Calu3 (cell line): Measurements from ENCODE around the gene SLC66A2. TPM values are rescaled to one million over a fixed set of nuclear protein-coding genes. Genes with fewer than 3 reads are reported as not detected.

ENCODE experiments used
- BruUV-seq: library from RNA; stranded (reverse); fragments of 400-500 nt; replicated peaks from 2 replicates; lab custom pipeline; 2021; lab: Mats Ljungman, UMichigan
- CTCF ChIA-PET: fragments of 300-600 bp; sonication (Branson Sonifier 250); formaldehyde crosslinking; loops from one replicate; lab custom pipeline; 2022; ENCODE audit warnings: antibody characterized with exemption; lab: Charles Lee
- DNase-seq: peaks from one replicate; pipeline ENCODE4 v3.0.0; 2022
- H3K27ac Mint-ChIP-seq: one replicate; pipeline ENCODE4 v1.8.0; 2022; ENCODE audit warnings: mixed read lengths; ENCODE audit not compliant: unreplicated experiment
- H3K27me3 Mint-ChIP-seq: one replicate; pipeline ENCODE4 v1.8.0; 2022; ENCODE audit warnings: mixed read lengths; ENCODE audit not compliant: unreplicated experiment
- H3K36me3 Mint-ChIP-seq: one replicate; pipeline ENCODE4 v1.8.0; 2022; ENCODE audit warnings: mild to moderate bottlenecking, moderate library complexity, mixed read lengths; ENCODE audit not compliant: insufficient read depth, unreplicated experiment
- H3K4me1 Mint-ChIP-seq: one replicate; pipeline ENCODE4 v1.8.0; 2022; ENCODE audit warnings: mild to moderate bottlenecking, low read depth, mixed read lengths; ENCODE audit not compliant: unreplicated experiment
- H3K4me3 Mint-ChIP-seq: one replicate; pipeline ENCODE4 v1.8.0; 2022; ENCODE audit warnings: mild to moderate bottlenecking, low read depth, moderate library complexity, mixed read lengths; ENCODE audit not compliant: unreplicated experiment
- H3K9me3 Mint-ChIP-seq: one replicate; pipeline ENCODE4 v1.8.0; 2022; ENCODE audit warnings: low read depth, mixed read lengths; ENCODE audit not compliant: unreplicated experiment
- CTCF ChIP-seq: fragments of 200-600 bp; IDR thresholded peaks from one replicate; pipeline ENCODE4 v1.8.0; 2022; ENCODE audit warnings: antibody characterized with exemption; ENCODE audit not compliant: unreplicated experiment
- intact Hi-C: fragments of 100-400 bp; cut with micrococcal nuclease; formaldehyde crosslinking; loops from one replicate; pipeline ENCODE4 v1.10.0; 2022; ENCODE audit not compliant: unreplicated experiment
- total RNA-seq: library from RNA; stranded (reverse); gene quantifications from 2 replicates; pipeline ENCODE4 v1.2.3, GENCODE V29; 2022

Gene SLC66A2
- total RNA-seq, 1 experiment from 2014 or later: 19.5 TPM

DNA sequence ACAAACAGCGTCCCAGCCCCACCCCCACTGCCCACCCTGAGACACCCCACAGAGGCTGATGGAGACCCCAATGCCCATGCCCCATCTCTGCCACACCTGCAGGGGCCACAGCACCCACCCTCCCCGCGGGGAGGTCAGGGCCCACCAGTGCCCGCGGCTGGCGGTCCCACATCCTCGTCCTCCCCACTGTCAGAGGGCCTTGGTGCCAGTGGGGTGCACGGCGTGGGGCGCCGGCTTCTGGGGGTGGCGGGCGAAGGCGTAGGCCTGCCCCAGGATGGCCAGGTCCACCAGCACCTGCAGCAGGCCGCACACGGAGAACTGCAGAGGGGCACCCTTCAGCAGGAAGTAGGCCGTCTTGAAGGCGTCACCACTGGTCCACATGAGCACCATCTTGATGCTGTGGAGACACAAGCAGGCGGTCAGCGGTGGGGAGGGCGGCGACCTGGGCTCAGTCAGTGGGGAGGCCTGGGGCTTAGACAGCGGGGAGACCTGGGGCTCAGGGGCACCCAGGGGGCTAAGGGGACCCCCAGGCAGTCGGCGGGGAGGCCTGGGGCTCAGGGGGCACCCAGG is 47.6 kb downstream of the SLC66A2 start:
- H3K36me3 Mint-ChIP-seq: peaks cover 24% of the 10 kb centered on the region
- H3K27ac Mint-ChIP-seq: no peak overlapping the region
- H3K4me1 Mint-ChIP-seq: no peaks in the 10 kb centered on the region
- no peak for TF ChIP-seq CTCF
- BruUV-seq: no TSS peak
- intact Hi-C loops: no loop called here
- no peak for DNase-seq
- no peaks in the 10 kb centered on the region for H3K27me3 Mint-ChIP-seq
- H3K4me3 Mint-ChIP-seq: no peak overlapping the region
- CTCF ChIA-PET: no interaction called here
- peaks cover 4% of the 10 kb centered on the region for H3K9me3 Mint-ChIP-seq

- CTCF ChIA-PET: no interaction called here
- no peak overlapping the region for H3K27ac Mint-ChIP-seq
- H3K36me3 Mint-ChIP-seq: peaks cover 25% of the 10 kb centered on the region
- no peaks in the 10 kb centered on the region for H3K4me1 Mint-ChIP-seq
- BruUV-seq: no TSS peak
- H3K27me3 Mint-ChIP-seq: no peaks in the 10 kb centered on the region
- no peaks in the 10 kb centered on the region for H3K9me3 Mint-ChIP-seq
- TF ChIP-seq CTCF: no peak
- no peak overlapping the region for H3K4me3 Mint-ChIP-seq
- no peak for DNase-seq
- intact Hi-C loops: no loop called here
These were observed 48.3 kb downstream of the SLC66A2 start for GRCh38 chr18:79903071-79903635.

- H3K4me3 Mint-ChIP-seq: no peak overlapping the region
- no TSS peak for BruUV-seq
These were observed 48.8 kb downstream of the SLC66A2 start for GRCh38 chr18:79902640-79903039.

GRCh38 chr18:79902075-79902474 is 49.4 kb downstream of the SLC66A2 start:
- Mint-ChIP-seq H3K27me3 (no peaks in the 10 kb centered on the region), H3K27ac (no peak overlapping the region), H3K4me1 (no peaks in the 10 kb centered on the region), H3K36me3 (peaks cover 36% of the 10 kb centered on the region), H3K4me3 (no peak overlapping the region), H3K9me3 (peaks cover 9% of the 10 kb centered on the region)
- no peak for DNase-seq
- no TSS peak for BruUV-seq
- TF ChIP-seq CTCF: no peak
- CTCF ChIA-PET: no interaction called here
- intact Hi-C loops: no loop called here

More at GRCh38 chr18:79902640-79903039, 48.8 kb downstream of the SLC66A2 start:
- Mint-ChIP-seq H3K36me3 (peaks cover 30% of the 10 kb centered on the region), H3K27me3 (no peaks in the 10 kb centered on the region), H3K4me1 (no peaks in the 10 kb centered on the region), H3K9me3 (peaks cover 3% of the 10 kb centered on the region), H3K27ac (no peak overlapping the region)
- CTCF ChIA-PET: no interaction called here
- no peak for DNase-seq
- no peak for TF ChIP-seq CTCF
- intact Hi-C loops: no loop called here
